Measurements from ENCODE around the gene COMMD9. TPM values are rescaled to one million over a fixed set of nuclear protein-coding genes. Genes with fewer than 3 reads are reported as not detected.
A peak's percentile ranks its signal among the peaks of the same experiment; 100 is the strongest.

COMMD9 gene
- total RNA-seq, 1 experiment from 2014 or later, result 154 TPM

GRCh38 chr11:36258730-36259360 is 30.4 kb downstream of the COMMD9 start:
- BruUV-seq (replicated peaks), result no TSS peak
- no peaks in the 10 kb centered on the region for H3K4me1 ChIP-seq (ENCODE audit: insufficient read depth, low read length, poor library complexity, severe bottlenecking)

GRCh38 chr11:36257351-36257750 is 31.9 kb downstream of the COMMD9 start:
- no peak overlapping the region for H3K4me3 ChIP-seq (ENCODE audit: low read depth, low read length, poor library complexity, severe bottlenecking)
- no peaks in the 10 kb centered on the region for H3K36me3 ChIP-seq (ENCODE audit: insufficient read depth, low read length, poor library complexity, severe bottlenecking)
- POLR2A ChIA-PET (ENCODE audit: low non-redundant PET), result interaction anchor here (0.6 kb wide), 1 partner anchor 1329 kb away, joined by 6 read pairs; no protein-coding TSS in a partner anchor
- no peaks in the 10 kb centered on the region for H3K4me1 ChIP-seq (ENCODE audit: insufficient read depth, low read length, poor library complexity, severe bottlenecking)
- BruUV-seq (replicated peaks), result no TSS peak
- H3K27me3 ChIP-seq (replicated peaks; ENCODE audit: insufficient read depth, low read depth, low read length, poor library complexity), result peaks cover 20% of the 10 kb centered on the region
- intact Hi-C loops (cut with micrococcal nuclease; ENCODE audit: unreplicated experiment), result loop anchor here (5.0 kb wide), 2 partner anchors 125 to 215 kb away; no protein-coding TSS in a partner anchor
- H3K9me3 ChIP-seq (ENCODE audit: low read depth, low read length, poor library complexity, severe bottlenecking), result no peaks in the 10 kb centered on the region
- DNase-seq (ENCODE audit: low spot score), result no peak
- CTCF ChIA-PET, result interaction anchor here (0.6 to 2.7 kb wide), 5 partner anchors 10 to 1919 kb away, joined by 3 to 55 read pairs (median 5); no protein-coding TSS in a partner anchor
- TF ChIP-seq CTCF (conservative IDR thresholded peaks at IDR 0.05; ENCODE audit: low read depth, low read length), result no peak
- TF ChIP-seq EZH2 (IDR thresholded peaks at IDR 0.05; ENCODE audit: borderline replicate concordance, low read depth, low read length, poor library complexity, severe bottlenecking), result no peak
- H3K27ac ChIP-seq (ENCODE audit: low read depth, low read length, poor library complexity, severe bottlenecking), result no peak overlapping the region

More at GRCh38 chr11:36258730-36259360, 30.4 kb downstream of the COMMD9 start:
- H3K27me3 ChIP-seq (replicated peaks; ENCODE audit: insufficient read depth, low read depth, low read length, poor library complexity), result peaks cover 20% of the 10 kb centered on the region
- ChIA-PET CTCF (interaction anchor here (0.5 to 2.7 kb wide), 27 partner anchors 8 to 771 kb away, joined by 3 to 55 read pairs (median 4); partner anchors contain the start of gene FJX1), POLR2A (ENCODE audit: low non-redundant PET) (interaction anchor here (0.7 kb wide), 1 partner anchor 238 kb away, joined by 3 read pairs; no protein-coding TSS in a partner anchor)
- intact Hi-C loops (cut with micrococcal nuclease; ENCODE audit: unreplicated experiment), result loop anchor here (2.0 to 5.0 kb wide), 5 partner anchors 127 to 772 kb away; no protein-coding TSS in a partner anchor
- peak; percentile 93 for DNase-seq (ENCODE audit: low spot score)
- no peak overlapping the region for H3K4me3 ChIP-seq (ENCODE audit: low read depth, low read length, poor library complexity, severe bottlenecking)
- H3K9me3 ChIP-seq (ENCODE audit: low read depth, low read length, poor library complexity, severe bottlenecking), result no peaks in the 10 kb centered on the region
- no peak overlapping the region for H3K27ac ChIP-seq (ENCODE audit: low read depth, low read length, poor library complexity, severe bottlenecking)
- TF ChIP-seq EZH2 (IDR thresholded peaks at IDR 0.05; ENCODE audit: borderline replicate concordance, low read depth, low read length, poor library complexity, severe bottlenecking), result no peak
- TF ChIP-seq CTCF (conservative IDR thresholded peaks at IDR 0.05; ENCODE audit: low read depth, low read length), result peak; percentile 99
- H3K36me3 ChIP-seq (ENCODE audit: insufficient read depth, low read length, poor library complexity, severe bottlenecking), result no peaks in the 10 kb centered on the region

GRCh38 chr11:36254713-36255112 is 34.5 kb downstream of the COMMD9 start:
- CTCF ChIA-PET, result no interaction called here
- intact Hi-C loops (cut with micrococcal nuclease; ENCODE audit: unreplicated experiment), result loop anchor here (5.0 kb wide), 2 partner anchors 122 to 212 kb away; no protein-coding TSS in a partner anchor

More at GRCh38 chr11:36254713-36255112, 34.5 kb downstream of the COMMD9 start:
- H3K9me3 ChIP-seq (ENCODE audit: low read depth, low read length, poor library complexity, severe bottlenecking), result no peaks in the 10 kb centered on the region
- H3K4me1 ChIP-seq (ENCODE audit: insufficient read depth, low read length, poor library complexity, severe bottlenecking), result no peaks in the 10 kb centered on the region
- no peaks in the 10 kb centered on the region for H3K36me3 ChIP-seq (ENCODE audit: insufficient read depth, low read length, poor library complexity, severe bottlenecking)
- peaks cover 24% of the 10 kb centered on the region for H3K27me3 ChIP-seq (replicated peaks; ENCODE audit: insufficient read depth, low read depth, low read length, poor library complexity)
- no TSS peak for BruUV-seq (replicated peaks)
- POLR2A ChIA-PET (ENCODE audit: low non-redundant PET), result no interaction called here
- no peak overlapping the region for H3K27ac ChIP-seq (ENCODE audit: low read depth, low read length, poor library complexity, severe bottlenecking)
- H3K4me3 ChIP-seq (ENCODE audit: low read depth, low read length, poor library complexity, severe bottlenecking), result no peak overlapping the region
- DNase-seq (ENCODE audit: low spot score), result no peak
- no peak for TF ChIP-seq EZH2 (IDR thresholded peaks at IDR 0.05; ENCODE audit: borderline replicate concordance, low read depth, low read length, poor library complexity, severe bottlenecking)
- no peak for TF ChIP-seq CTCF (conservative IDR thresholded peaks at IDR 0.05; ENCODE audit: low read depth, low read length)

Measured in A673 (cell line).